ENCODE measurements around the gene IKZF5.

DNA sequence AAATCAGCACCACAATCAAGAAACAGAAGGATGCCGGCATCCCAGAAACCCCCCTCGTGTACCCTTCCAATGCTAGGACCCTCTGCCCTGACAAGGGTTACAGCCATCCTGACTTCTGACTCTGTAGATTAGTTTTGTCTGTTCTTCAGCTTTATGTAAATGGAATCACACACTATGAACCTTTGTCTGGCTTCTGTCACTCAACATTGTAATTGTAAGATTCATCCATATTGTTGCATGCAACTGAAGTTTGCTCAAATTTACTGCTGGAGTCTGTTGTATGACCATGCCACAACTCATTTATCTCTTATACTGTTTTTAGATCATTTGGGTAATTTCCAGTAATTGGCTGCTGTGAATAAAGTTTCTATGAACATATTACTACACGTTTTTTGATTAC, 8.4 kb downstream of the IKZF5 start:
- TF ChIP-seq POLR2A (IDR thresholded peaks at IDR 0.05; ENCODE audit: low read length) = no peak
- no peak for TF ChIP-seq GATA1 (IDR thresholded peaks at IDR 0.05; ENCODE audit: low read depth, low read length)

Measured in erythroblast (primary cell).